WERI-Rb-1 (cell line): ENCODE results near the gene STAT5B.

ENCODE experiments used
- DNase-seq: peaks from one replicate; pipeline ENCODE4 v3.0.0-alpha.2; 2020
- H3K27ac ChIP-seq: fragments of 250-450 bp; sonication (Bioruptor Pico); 2 replicates; pipeline ENCODE4 v1.5.1; 2020; ENCODE audit warnings: mild to moderate bottlenecking, moderate library complexity
- H3K27me3 ChIP-seq: fragments of 250-450 bp; sonication (Bioruptor Pico); 2 replicates; pipeline ENCODE4 v1.5.1; 2021; ENCODE audit warnings: mild to moderate bottlenecking, low read depth, moderate library complexity; ENCODE audit not compliant: insufficient read depth, severe bottlenecking
- H3K36me3 ChIP-seq: fragments of 250-450 bp; sonication (Bioruptor Pico); 2 replicates; pipeline ENCODE4 v1.5.1; 2020; ENCODE audit warnings: mild to moderate bottlenecking, moderate library complexity
- H3K4me3 ChIP-seq: 2 replicates; pipeline ENCODE4 v1.5.1; 2011; ENCODE audit warnings: low read depth, mild to moderate bottlenecking, control low read depth, low read length
- H3K9me3 ChIP-seq: fragments of 250-450 bp; sonication (Bioruptor Pico); 2 replicates; pipeline ENCODE4 v1.5.1; 2021; ENCODE audit warnings: mild to moderate bottlenecking, moderate library complexity; ENCODE audit not compliant: severe bottlenecking
- TF ChIP-seq, protein P1 (sequence below): IDR thresholded peaks from 2 replicates; pipeline ENCODE4 v1.5.1; 2011; ENCODE audit warnings: low read depth, mild to moderate bottlenecking, control low read depth, inconsistent platforms, low read length

Gene STAT5B

DNA sequence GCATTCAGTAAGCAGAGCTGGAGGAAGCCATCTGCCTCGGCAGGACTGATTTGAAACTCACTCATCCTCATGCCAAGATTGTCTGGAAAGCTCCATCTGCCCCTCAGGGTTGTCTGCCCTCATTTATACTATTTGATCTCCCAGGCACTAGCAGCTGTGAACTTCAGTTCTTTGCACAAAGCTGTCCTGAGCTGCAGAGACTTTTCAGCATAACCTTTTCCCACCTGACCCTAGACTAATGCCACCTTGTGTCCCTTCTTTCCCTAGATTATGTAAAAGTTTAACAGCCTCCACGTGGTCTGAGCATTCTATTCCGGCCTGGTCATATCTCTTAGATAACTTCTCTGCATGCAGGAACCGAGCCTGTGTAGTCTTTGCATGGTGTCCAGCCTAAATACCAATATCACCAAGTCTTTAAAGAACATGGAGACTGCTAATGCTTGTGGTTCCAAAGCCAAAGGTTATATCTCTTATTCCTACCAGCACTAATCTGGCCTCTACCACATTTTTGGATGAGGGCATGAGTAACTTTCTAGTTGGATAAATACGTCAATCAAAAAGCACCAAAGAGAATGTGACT is 41.2 kb upstream of the STAT5B start:
- DNase-seq, result peak; percentile 63
- Histone ChIP-seq H3K4me3 (no peak overlapping the region), H3K27me3 (no peaks in the 10 kb centered on the region), H3K27ac (peak overlapping the region; percentile 40), H3K9me3 (no peaks in the 10 kb centered on the region), H3K36me3 (no peaks in the 10 kb centered on the region; the same call in 1 of the 2 replicates)
- TF ChIP-seq, protein P1, sequence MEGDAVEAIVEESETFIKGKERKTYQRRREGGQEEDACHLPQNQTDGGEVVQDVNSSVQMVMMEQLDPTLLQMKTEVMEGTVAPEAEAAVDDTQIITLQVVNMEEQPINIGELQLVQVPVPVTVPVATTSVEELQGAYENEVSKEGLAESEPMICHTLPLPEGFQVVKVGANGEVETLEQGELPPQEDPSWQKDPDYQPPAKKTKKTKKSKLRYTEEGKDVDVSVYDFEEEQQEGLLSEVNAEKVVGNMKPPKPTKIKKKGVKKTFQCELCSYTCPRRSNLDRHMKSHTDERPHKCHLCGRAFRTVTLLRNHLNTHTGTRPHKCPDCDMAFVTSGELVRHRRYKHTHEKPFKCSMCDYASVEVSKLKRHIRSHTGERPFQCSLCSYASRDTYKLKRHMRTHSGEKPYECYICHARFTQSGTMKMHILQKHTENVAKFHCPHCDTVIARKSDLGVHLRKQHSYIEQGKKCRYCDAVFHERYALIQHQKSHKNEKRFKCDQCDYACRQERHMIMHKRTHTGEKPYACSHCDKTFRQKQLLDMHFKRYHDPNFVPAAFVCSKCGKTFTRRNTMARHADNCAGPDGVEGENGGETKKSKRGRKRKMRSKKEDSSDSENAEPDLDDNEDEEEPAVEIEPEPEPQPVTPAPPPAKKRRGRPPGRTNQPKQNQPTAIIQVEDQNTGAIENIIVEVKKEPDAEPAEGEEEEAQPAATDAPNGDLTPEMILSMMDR, result no peak

DNA sequence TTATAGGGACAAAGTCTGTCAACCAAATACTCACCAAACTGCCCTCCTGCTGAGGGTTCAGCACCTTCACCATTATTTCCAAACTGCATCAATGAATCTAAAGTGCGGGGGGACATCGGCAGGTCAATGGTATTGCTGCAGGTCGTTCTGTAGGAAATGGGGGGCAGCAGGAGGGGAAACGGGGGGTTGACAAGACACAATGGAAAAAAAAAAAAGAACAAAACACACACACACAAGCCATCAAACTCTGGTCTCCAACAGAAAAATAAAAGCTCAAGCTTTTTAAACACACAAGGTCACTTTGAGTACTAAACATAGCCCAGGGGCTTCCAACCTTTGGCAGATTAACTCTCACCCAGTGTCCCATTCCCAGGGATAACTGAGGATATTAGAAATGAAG is 40.6 kb upstream of the STAT5B start:
- Histone ChIP-seq H3K27ac (peak overlapping the region; percentile 40), H3K36me3 (no peaks in the 10 kb centered on the region)

DNA sequence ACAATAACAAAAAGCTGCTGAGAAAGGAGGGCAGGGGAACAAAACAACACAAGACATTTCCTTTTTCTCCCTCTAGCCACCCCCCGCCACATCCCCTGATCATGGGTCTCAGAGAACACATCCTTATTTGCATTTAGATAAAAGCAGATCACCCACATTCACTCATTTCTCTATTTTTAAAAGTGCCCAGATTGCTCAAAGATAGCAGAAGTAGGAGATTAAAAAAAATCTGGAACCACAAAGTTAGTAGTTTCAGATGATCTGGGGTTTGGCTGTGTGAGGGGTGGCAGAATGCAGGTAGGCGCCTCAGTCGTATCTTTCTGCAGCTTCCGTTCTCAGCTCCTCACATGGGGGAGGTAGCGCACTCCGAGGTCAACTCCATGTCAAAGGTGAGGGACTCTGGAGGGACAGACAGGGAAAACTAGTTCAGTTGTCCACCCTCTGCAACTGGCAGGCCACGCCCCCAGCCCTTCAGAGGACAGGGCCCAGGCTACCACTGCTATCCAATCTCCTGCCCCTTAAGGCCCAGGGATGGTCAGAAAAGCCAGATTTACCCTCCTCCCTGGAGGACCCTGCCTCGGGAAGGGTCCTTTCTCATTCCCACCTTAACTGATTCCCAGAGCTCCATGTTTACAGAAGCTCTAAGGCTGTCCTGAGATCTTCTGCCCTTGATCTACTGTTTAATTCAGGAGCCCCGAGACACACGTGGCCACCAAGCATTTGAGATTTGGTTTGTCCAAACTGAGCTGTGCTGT is 39.4 kb upstream of the STAT5B start:
- TF ChIP-seq, protein P1, result no peak
- Histone ChIP-seq H3K27ac (no peak overlapping the region), H3K27me3 (no peaks in the 10 kb centered on the region), H3K4me3 (no peak overlapping the region), H3K9me3 (no peaks in the 10 kb centered on the region), H3K36me3 (no peaks in the 10 kb centered on the region)
- DNase-seq, result no peak

More for the DNA sequence above, 40.6 kb upstream of the STAT5B start:
- Histone ChIP-seq H3K9me3 (no peaks in the 10 kb centered on the region), H3K27me3 (no peaks in the 10 kb centered on the region), H3K4me3 (no peak overlapping the region)
- DNase-seq, result no peak
- TF ChIP-seq, protein P1, result no peak

DNA sequence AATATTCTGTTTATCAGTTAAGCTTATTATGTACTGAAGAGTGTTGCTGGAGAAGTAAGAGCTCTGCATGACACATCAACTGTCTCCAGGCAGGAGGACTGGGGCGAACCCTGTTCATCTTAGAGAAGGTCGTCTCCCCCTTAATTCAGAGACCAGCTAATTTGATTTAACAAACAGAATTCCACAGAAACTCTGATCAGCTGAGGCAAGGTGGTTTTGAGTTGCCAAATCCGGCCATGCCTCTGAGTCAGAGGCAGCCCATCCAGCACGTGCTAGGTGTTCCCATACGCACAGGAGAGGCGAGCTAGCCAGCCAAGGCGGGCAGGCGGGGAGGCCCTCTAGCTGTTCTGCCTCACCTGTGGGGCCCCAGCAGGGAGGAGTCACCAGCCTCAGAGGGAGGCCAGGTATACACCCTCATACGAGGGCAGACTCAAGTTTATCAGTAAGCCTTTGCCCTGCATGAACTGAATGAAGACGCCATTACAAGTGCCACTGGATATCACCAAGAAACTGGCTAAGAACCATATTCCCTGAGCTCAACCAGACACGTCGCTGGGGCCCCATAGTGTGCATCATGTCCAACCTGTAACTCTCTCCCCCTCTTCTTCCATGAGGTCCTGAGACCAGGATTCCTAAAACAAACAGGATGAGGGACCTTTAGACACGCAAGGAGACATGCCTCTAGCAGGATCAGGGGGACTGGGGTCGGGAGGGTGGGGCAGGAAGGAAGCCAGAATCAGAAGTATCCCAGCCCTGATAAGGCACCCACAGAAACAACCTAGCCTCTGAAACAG is 37.8 kb upstream of the STAT5B start:
- TF ChIP-seq, protein P1, result no peak
- H3K36me3 ChIP-seq, result no peaks in the 10 kb centered on the region
- H3K27ac ChIP-seq, result no peak overlapping the region; the same call in 1 of the 2 replicates
- no peak for DNase-seq
- no peaks in the 10 kb centered on the region for H3K9me3 ChIP-seq
- H3K27me3 ChIP-seq, result no peaks in the 10 kb centered on the region
- H3K4me3 ChIP-seq, result no peak overlapping the region

DNA sequence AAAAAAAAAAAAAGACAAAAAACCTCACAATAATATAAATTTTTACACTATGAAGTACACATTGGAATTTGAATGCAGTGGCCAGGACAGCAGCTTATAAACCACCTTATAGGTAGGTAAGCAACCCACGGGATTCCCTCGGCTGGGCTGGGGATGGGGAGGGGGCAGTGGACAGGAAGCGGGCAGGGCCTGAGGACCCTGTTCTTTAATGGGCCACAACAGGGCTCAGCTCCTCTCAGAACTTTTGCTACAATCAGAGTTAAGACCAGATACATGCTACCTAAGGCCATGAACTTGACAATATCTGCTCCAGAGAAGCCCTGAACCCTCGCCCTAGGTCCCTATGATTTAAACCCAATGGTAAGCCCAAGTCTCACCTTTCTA is 37.2 kb upstream of the STAT5B start:
- Histone ChIP-seq H3K27ac (no peak overlapping the region; the same call in 1 of the 2 replicates), H3K9me3 (no peaks in the 10 kb centered on the region), H3K4me3 (no peak overlapping the region), H3K36me3 (no peaks in the 10 kb centered on the region), H3K27me3 (no peaks in the 10 kb centered on the region)
- no peak for DNase-seq
- TF ChIP-seq, protein P1, result no peak
